ENCODE measurements around the gene SECTM1. TPM values are rescaled to one million over a fixed set of nuclear protein-coding genes. Genes with fewer than 3 reads are reported as not detected.
"Not testable (repeated sequence)": the region's sequence is repeated elsewhere in the genome, so short reads cannot be mapped to it uniquely, and the experiment has no call there.

The SECTM1 gene
- total RNA-seq, 5 donors from 2014 or later (not counting 1 experiment from before 2014, with no cell fraction given): 1.3 to 5.1 (median 4.4) TPM

- H3K4me1 Mint-ChIP-seq: peaks cover 7 to 11% (median 7%) of the 10 kb centered on the region in 3 donors
- H3K9me3 Mint-ChIP-seq; DNase-seq; H3K27ac Mint-ChIP-seq; H3K4me3 Mint-ChIP-seq; H3K4me3 ChIP-seq (ENCODE audit: control insufficient read depth in 1 of 2, extremely low read depth in 1 of 2, low read length in 1 of 2); H3K36me3 Mint-ChIP-seq; H3K9me3 ChIP-seq; ATAC-seq (replicated peaks in 1 of 4); H3K4me1 ChIP-seq (ENCODE audit: control insufficient read depth in 1 of 2, extremely low read depth in 1 of 2, insufficient read depth in 2 of 2, low read length in 2 of 2); CTCF ChIA-PET; H3K36me3 ChIP-seq (ENCODE audit: control insufficient read depth in 2 of 2, extremely low read depth in 1 of 2, insufficient read depth in 1 of 2, low read length in 1 of 2); H3K27ac ChIP-seq (ENCODE audit: low read length): not testable (repeated sequence)
- H3K27me3 ChIP-seq (replicated peaks in 1 of 2; ENCODE audit: control insufficient read depth in 2 of 2, extremely low read depth in 1 of 2, insufficient read depth in 2 of 2, low read length in 1 of 2): peaks cover 0 to 29% of the 10 kb centered on the region in 2 experiments
- H3K27me3 Mint-ChIP-seq: peaks cover 4 to 17% of the 10 kb centered on the region in 2 donors
- POLR2A ChIA-PET: interaction anchor here (0.7 kb wide), 2 partner anchors 60 to 337 kb away, joined by 6 read pairs; partner anchors contain the start of gene CENPX (in 1 of the 2)
- WGBS (ENCODE audit: insufficient coverage): 60% methylated on average over 1 of the region's 1 CpG
Observed at GRCh38 chr17:82359451-82360074, 26.0 kb upstream of the SECTM1 start.

DNA sequence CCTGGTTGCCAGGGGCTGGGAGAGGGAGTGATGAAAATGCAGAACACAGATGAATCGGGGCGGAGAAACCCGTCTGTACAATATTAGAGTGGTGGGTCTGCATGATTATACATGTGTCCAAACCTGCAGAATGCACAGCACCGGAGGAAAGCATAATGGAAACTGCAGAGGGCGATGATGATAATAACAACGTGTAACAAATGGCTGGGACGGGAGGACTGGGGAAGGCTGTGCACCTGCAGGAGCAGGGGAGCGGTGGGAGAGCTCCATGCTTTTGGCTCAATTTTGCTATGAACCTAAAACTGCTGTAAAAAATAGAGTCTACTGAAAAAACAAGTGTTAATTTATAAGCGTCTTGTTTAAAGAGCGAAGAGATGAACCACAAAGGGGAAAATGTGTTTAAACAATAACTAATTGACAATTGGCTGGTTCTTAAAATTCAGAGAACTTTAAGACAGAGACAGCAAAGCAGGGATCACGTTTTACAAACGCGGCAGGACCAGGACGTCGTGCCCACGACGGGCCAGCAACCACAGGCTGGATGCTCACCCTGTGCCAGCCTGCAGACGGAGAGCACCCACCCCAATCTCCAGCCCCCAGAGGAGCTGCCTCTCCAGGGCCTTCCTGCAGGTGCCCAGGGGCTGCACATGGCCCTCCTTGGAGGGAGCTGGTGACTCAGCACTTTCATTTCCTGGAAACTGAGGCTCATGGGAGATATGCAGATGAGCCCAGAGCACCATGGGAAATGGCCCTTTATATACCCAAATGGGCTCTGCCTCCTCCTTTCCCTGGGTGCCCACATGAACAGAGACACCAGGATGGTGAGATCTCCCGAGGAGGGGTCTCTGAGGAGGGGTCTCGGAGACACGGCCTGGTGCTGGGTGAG lies 25.1 kb upstream of the SECTM1 start, which contains the start of gene TEX19:
TSS of gene TEX19 (plus strand) at position 783 of the 886 bp plus-strand sequence. CDS start 2,904 bp downstream, outside the sequence.
- no peak within 1 kb of the TSS for H3K4me3 ChIP-seq (ENCODE audit: control insufficient read depth in 1 of 2, extremely low read depth in 1 of 2, low read length in 1 of 2)
- peak within 1 kb of the TSS in 1 of 3 donors; percentile 4 for H3K4me3 Mint-ChIP-seq
- ATAC-seq (replicated peaks in 1 of 4): peak in 2 of 4 experiments; percentile 16 to 38
- H3K9me3 ChIP-seq: no peaks in the 10 kb centered on the region
- H3K9me3 Mint-ChIP-seq: no peaks in the 10 kb centered on the region
- H3K27me3 Mint-ChIP-seq: peaks cover 4 to 17% of the 10 kb centered on the region in 2 donors
- no peak within 1 kb of the TSS for H3K27ac Mint-ChIP-seq
- ChIA-PET POLR2A (interaction anchor here (0.7 kb wide), 2 partner anchors 61 to 336 kb away, joined by 6 read pairs; partner anchors contain the start of gene CENPX (in 1 of the 2)), CTCF (no interaction called here)
- no peaks in the 10 kb centered on the region for H3K36me3 ChIP-seq (ENCODE audit: control insufficient read depth in 2 of 2, extremely low read depth in 1 of 2, insufficient read depth in 1 of 2, low read length in 1 of 2)
- H3K36me3 Mint-ChIP-seq: no peaks in the 10 kb centered on the region
- DNase-seq: no peak
- peaks cover 0 to 38% of the 10 kb centered on the region in 2 experiments for H3K27me3 ChIP-seq (replicated peaks in 1 of 2; ENCODE audit: control insufficient read depth in 2 of 2, extremely low read depth in 1 of 2, insufficient read depth in 2 of 2, low read length in 1 of 2)
- WGBS (ENCODE audit: insufficient coverage): 62% methylated on average over 14 of the region's 21 CpGs
- H3K27ac ChIP-seq (ENCODE audit: low read length): no peak within 1 kb of the TSS
- peaks cover 0 to 4% of the 10 kb centered on the region in 2 experiments for H3K4me1 ChIP-seq (ENCODE audit: control insufficient read depth in 1 of 2, extremely low read depth in 1 of 2, insufficient read depth in 2 of 2, low read length in 2 of 2)
- H3K4me1 Mint-ChIP-seq: peaks cover 7 to 11% (median 7%) of the 10 kb centered on the region in 3 donors

DNA sequence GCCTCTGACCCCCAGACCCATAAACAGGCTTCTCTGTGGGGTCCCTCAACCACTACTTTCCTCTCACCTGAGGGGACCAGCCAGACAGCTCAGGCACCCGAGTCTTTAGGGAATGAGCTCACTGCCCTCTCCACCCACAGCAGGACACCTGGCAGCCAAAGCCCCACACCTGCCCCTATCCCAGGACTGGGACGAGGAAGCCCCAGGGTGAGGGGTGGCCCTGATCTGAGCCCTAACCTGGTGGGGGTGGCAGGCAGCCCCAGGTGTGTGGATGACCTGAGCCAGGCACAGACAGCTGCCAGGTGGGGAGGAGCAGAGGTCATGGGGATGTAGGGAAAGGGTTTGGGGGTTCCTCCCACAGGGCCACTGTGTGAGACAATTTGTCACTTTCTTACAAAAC lies 23.8 kb upstream of the SECTM1 start:
- Mint-ChIP-seq H3K36me3 (no peaks in the 10 kb centered on the region), H3K27ac (no peak overlapping the region), H3K4me1 (peaks cover 7 to 11% (median 7%) of the 10 kb centered on the region in 3 donors), H3K9me3 (no peaks in the 10 kb centered on the region), H3K4me3 (no peak overlapping the region), H3K27me3 (peaks cover 4 to 17% of the 10 kb centered on the region in 2 donors)
- ATAC-seq (replicated peaks in 1 of 4): no peak
- Histone ChIP-seq H3K4me3 (ENCODE audit: control insufficient read depth in 1 of 2, extremely low read depth in 1 of 2, low read length in 1 of 2) (no peak overlapping the region), H3K27ac (ENCODE audit: low read length) (no peak overlapping the region), H3K4me1 (ENCODE audit: control insufficient read depth in 1 of 2, extremely low read depth in 1 of 2, insufficient read depth in 2 of 2, low read length in 2 of 2) (peaks cover 0 to 4% of the 10 kb centered on the region in 2 experiments), H3K9me3 (no peaks in the 10 kb centered on the region), H3K27me3 (replicated peaks in 1 of 2; ENCODE audit: control insufficient read depth in 2 of 2, extremely low read depth in 1 of 2, insufficient read depth in 2 of 2, low read length in 1 of 2) (peaks cover 0 to 43% of the 10 kb centered on the region in 2 experiments), H3K36me3 (ENCODE audit: control insufficient read depth in 2 of 2, extremely low read depth in 1 of 2, insufficient read depth in 1 of 2, low read length in 1 of 2) (no peaks in the 10 kb centered on the region)
- 80% methylated on average over 2 of the region's 2 CpGs for WGBS (ENCODE audit: insufficient coverage)
- ChIA-PET CTCF (interaction anchor here in 1 of 2 donors (0.6 kb wide), 1 partner anchor 529 kb away, joined by 6 read pairs; no protein-coding TSS in a partner anchor), POLR2A (no interaction called here)
- DNase-seq: no peak

GRCh38 chr17:82356845-82357355 lies 23.3 kb upstream of the SECTM1 start:
- CTCF ChIA-PET: no interaction called here
- no peaks in the 10 kb centered on the region for H3K9me3 ChIP-seq
- 80% methylated on average over 18 of the region's 20 CpGs for WGBS (ENCODE audit: insufficient coverage)
- H3K27ac ChIP-seq (ENCODE audit: low read length): no peak overlapping the region
- no peak for ATAC-seq (replicated peaks in 1 of 4)
- peaks cover 0 to 9% of the 10 kb centered on the region in 2 experiments for H3K4me1 ChIP-seq (ENCODE audit: control insufficient read depth in 1 of 2, extremely low read depth in 1 of 2, insufficient read depth in 2 of 2, low read length in 2 of 2)
- H3K4me3 ChIP-seq (ENCODE audit: control insufficient read depth in 1 of 2, extremely low read depth in 1 of 2, low read length in 1 of 2): no peak overlapping the region
- Mint-ChIP-seq H3K9me3 (no peaks in the 10 kb centered on the region), H3K27me3 (peaks cover 4 to 16% of the 10 kb centered on the region in 2 donors), H3K4me3 (no peak overlapping the region), H3K36me3 (no peaks in the 10 kb centered on the region), H3K4me1 (peaks cover 7 to 11% (median 9%) of the 10 kb centered on the region in 3 donors), H3K27ac (no peak overlapping the region)
- H3K36me3 ChIP-seq (ENCODE audit: control insufficient read depth in 2 of 2, extremely low read depth in 1 of 2, insufficient read depth in 1 of 2, low read length in 1 of 2): no peaks in the 10 kb centered on the region
- peaks cover 0 to 48% of the 10 kb centered on the region in 2 experiments for H3K27me3 ChIP-seq (replicated peaks in 1 of 2; ENCODE audit: control insufficient read depth in 2 of 2, extremely low read depth in 1 of 2, insufficient read depth in 2 of 2, low read length in 1 of 2)
- POLR2A ChIA-PET: no interaction called here
- DNase-seq: no peak

DNA sequence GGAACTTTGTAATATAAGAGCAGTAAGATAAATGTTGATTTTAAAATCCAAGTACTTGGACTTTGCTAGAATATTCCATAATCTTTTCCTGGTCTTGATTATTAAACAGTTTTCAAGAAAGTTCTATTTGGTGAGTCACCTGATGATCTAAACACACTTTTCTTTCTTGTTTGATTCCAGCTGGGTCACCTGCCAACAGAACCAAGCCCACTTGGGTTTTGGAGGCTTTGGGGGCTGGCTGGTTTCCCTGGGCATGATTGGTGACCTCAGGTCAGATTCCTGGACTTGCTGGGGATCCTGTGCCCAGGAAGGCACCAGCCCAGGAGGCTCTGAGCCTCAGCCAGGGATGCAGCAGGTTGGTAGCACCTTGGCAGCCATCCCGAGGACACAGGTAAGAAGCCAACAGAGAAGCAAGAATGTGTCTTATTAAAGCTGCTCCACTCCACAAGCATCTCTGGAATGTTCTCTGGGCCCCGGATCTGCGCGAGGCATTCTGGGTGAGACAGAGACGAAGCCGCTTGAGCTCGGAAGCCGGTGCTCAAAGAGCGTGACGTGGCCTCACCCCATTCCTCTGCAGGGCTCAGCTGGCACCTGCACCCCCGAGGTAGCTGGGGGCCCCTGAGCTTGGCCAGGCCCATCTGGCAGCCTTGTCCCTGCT lies 22.3 kb upstream of the SECTM1 start:
- no peak overlapping the region for H3K4me3 ChIP-seq (ENCODE audit: control insufficient read depth in 1 of 2, extremely low read depth in 1 of 2, low read length in 1 of 2)
- no peak for ATAC-seq (replicated peaks in 1 of 4)
- H3K27ac ChIP-seq (ENCODE audit: low read length): no peak overlapping the region
- Mint-ChIP-seq H3K4me1 (peaks cover 7 to 11% (median 9%) of the 10 kb centered on the region in 3 donors), H3K27ac (no peak overlapping the region), H3K36me3 (no peaks in the 10 kb centered on the region), H3K27me3 (peaks cover 4 to 15% of the 10 kb centered on the region in 2 donors), H3K4me3 (no peak overlapping the region), H3K9me3 (no peaks in the 10 kb centered on the region)
- no peaks in the 10 kb centered on the region for H3K36me3 ChIP-seq (ENCODE audit: control insufficient read depth in 2 of 2, extremely low read depth in 1 of 2, insufficient read depth in 1 of 2, low read length in 1 of 2)
- no peaks in the 10 kb centered on the region for H3K9me3 ChIP-seq
- ChIA-PET CTCF (interaction anchor here in 1 of 2 donors (0.5 kb wide), 1 partner anchor 75 kb away, joined by 3 read pairs; no protein-coding TSS in a partner anchor), POLR2A (no interaction called here)
- H3K27me3 ChIP-seq (replicated peaks in 1 of 2; ENCODE audit: control insufficient read depth in 2 of 2, extremely low read depth in 1 of 2, insufficient read depth in 2 of 2, low read length in 1 of 2): peaks cover 0 to 58% of the 10 kb centered on the region in 2 experiments
- WGBS (ENCODE audit: insufficient coverage): 87% methylated on average over 11 of the region's 11 CpGs
- peaks cover 0 to 16% of the 10 kb centered on the region in 2 experiments for H3K4me1 ChIP-seq (ENCODE audit: control insufficient read depth in 1 of 2, extremely low read depth in 1 of 2, insufficient read depth in 2 of 2, low read length in 2 of 2)
- no peak for DNase-seq

Data from T-cell (primary cell).